ENCODE measurements around the gene WDR86.

WDR86 gene

GRCh38 chr7:151375530-151376217 is 34.2 kb downstream of the WDR86 start:
- no peak overlapping the region for H3K4me3 ChIP-seq (replicated peaks; ENCODE audit: insufficient read depth, low read length)
- H3K27me3 ChIP-seq (ENCODE audit: insufficient read depth, poor library complexity, severe bottlenecking), result no peaks in the 10 kb centered on the region
- no peak overlapping the region for H3K27ac ChIP-seq (replicated peaks)
- TF ChIP-seq GABPA (IDR thresholded peaks at IDR 0.05; ENCODE audit: low read depth), result no peak
- DNase-seq (ENCODE audit: low read depth in 1 of 2, low spot score in 1 of 2), result no peak

GRCh38 chr7:151374726-151375125 is 35.1 kb downstream of the WDR86 start:
- Histone ChIP-seq H3K4me3 (replicated peaks; ENCODE audit: insufficient read depth, low read length) (no peak overlapping the region), H3K27ac (replicated peaks) (no peak overlapping the region), H3K27me3 (ENCODE audit: insufficient read depth, poor library complexity, severe bottlenecking) (no peaks in the 10 kb centered on the region)
- no peak for DNase-seq (ENCODE audit: low read depth in 1 of 2, low spot score in 1 of 2)
- TF ChIP-seq CTCF (IDR thresholded peaks at IDR 0.05; ENCODE audit: insufficient read depth, low read length), result no peak
- TF ChIP-seq REST (IDR thresholded peaks at IDR 0.05; ENCODE audit: insufficient replicate concordance, low read depth), result no peak
- TF ChIP-seq POLR2AphosphoS5 (IDR thresholded peaks at IDR 0.05; ENCODE audit: low read depth), result no peak
- TF ChIP-seq SPI1 (IDR thresholded peaks at IDR 0.05; ENCODE audit: borderline replicate concordance, low read depth), result no peak
- no peak for TF ChIP-seq GABPA (IDR thresholded peaks at IDR 0.05; ENCODE audit: low read depth)

- DNase-seq (ENCODE audit: low read depth in 1 of 2, low spot score in 1 of 2), result no peak
- Histone ChIP-seq H3K27me3 (ENCODE audit: insufficient read depth, poor library complexity, severe bottlenecking) (no peaks in the 10 kb centered on the region), H3K4me3 (replicated peaks; ENCODE audit: insufficient read depth, low read length) (no peak overlapping the region), H3K27ac (replicated peaks) (no peak overlapping the region)
- no peak for TF ChIP-seq REST (IDR thresholded peaks at IDR 0.05; ENCODE audit: insufficient replicate concordance, low read depth)
Measured at GRCh38 chr7:151374139-151374538, 35.7 kb downstream of the WDR86 start.

GRCh38 chr7:151373599-151373998 is 36.2 kb downstream of the WDR86 start:
- no peak overlapping the region for H3K27ac ChIP-seq (replicated peaks)
- no peak overlapping the region for H3K4me3 ChIP-seq (replicated peaks; ENCODE audit: insufficient read depth, low read length)
- TF ChIP-seq POLR2AphosphoS5 (IDR thresholded peaks at IDR 0.05; ENCODE audit: low read depth), result no peak
- no peak for TF ChIP-seq SPI1 (IDR thresholded peaks at IDR 0.05; ENCODE audit: borderline replicate concordance, low read depth)
- TF ChIP-seq REST (IDR thresholded peaks at IDR 0.05; ENCODE audit: insufficient replicate concordance, low read depth), result no peak
- TF ChIP-seq GABPA (IDR thresholded peaks at IDR 0.05; ENCODE audit: low read depth), result no peak
- TF ChIP-seq CTCF (IDR thresholded peaks at IDR 0.05; ENCODE audit: insufficient read depth, low read length), result no peak
- no peak for DNase-seq (ENCODE audit: low read depth in 1 of 2, low spot score in 1 of 2)
- no peaks in the 10 kb centered on the region for H3K27me3 ChIP-seq (ENCODE audit: insufficient read depth, poor library complexity, severe bottlenecking)

All from HL-60 (cell line).